ENCODE results near the gene CACUL1. TPM values are rescaled to one million over a fixed set of nuclear protein-coding genes. Genes with fewer than 3 reads are reported as not detected.

Gene CACUL1
- total RNA-seq, 1 experiment from 2014 or later: 38.5 TPM

DNA sequence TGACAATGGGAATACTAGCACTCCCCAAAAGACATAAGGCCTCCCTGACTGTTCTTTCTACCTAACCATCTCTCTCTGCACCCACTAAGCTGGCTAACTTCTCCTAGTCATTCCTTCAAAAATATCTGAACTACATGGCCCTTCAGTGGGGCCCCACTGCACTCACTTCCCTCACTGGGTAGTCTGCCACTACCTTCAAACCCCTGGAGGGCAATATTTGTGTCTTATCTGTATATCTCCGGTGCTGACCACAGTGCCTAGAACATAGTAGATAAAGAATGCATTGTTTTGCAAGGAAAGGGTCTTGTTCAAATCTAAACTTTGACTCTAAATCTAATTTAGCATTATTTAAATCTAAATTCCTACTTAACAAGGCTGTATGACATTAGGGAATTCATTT lies 44.3 kb downstream of the CACUL1 start:
- H3K4me2 ChIP-seq (ENCODE audit: insufficient read depth, insufficient read length, low read length): no peak overlapping the region
- no peak overlapping the region for H2BK20ac ChIP-seq (ENCODE audit: low read depth, low read length, poor library complexity, severe bottlenecking)
- H4K20me1 ChIP-seq (ENCODE audit: control insufficient read depth, insufficient read depth, insufficient read length): no peaks in the 10 kb centered on the region
- H2BK15ac ChIP-seq (ENCODE audit: low read depth, low read length): no peak overlapping the region
- H3K9me3 ChIP-seq (ENCODE audit: control insufficient read depth, low read depth, low read length): no peaks in the 10 kb centered on the region
- no peaks in the 10 kb centered on the region for H3K27me3 ChIP-seq (ENCODE audit: insufficient read depth, low read length)
- H4K8ac ChIP-seq (replicated peaks; ENCODE audit: insufficient read length, low read depth, low read length): no peak overlapping the region
- no peak overlapping the region for H2AK5ac ChIP-seq (ENCODE audit: insufficient read length, low read length)
- no peaks in the 10 kb centered on the region for H3K79me2 ChIP-seq (ENCODE audit: insufficient read depth, low read length)
- no peak overlapping the region for H3K4ac ChIP-seq (ENCODE audit: low read depth, low read length)
- Mint-ChIP-seq H3K4me3 (no peak overlapping the region), H3K36me3 (ENCODE audit: insufficient read depth in 1 of 3, low read depth in 3 of 3) (peaks cover 2 to 15% (median 12%) of the 10 kb centered on the region in 3 experiments; a peak in 6 of 7 replicates), H3K27ac (peak overlapping the region in 1 of 3 experiments; percentile 61; a peak in 1 of 7 replicates), H3K27me3 (ENCODE audit: low read depth) (no peaks in the 10 kb centered on the region), H3K4me1 (peaks cover 2 to 8% of the 10 kb centered on the region in 2 experiments; a peak in 2 of 4 replicates), H3K9me3 (no peaks in the 10 kb centered on the region)
- H3K79me1 ChIP-seq (ENCODE audit: insufficient read depth, low read depth, low read length, poor library complexity, severe bottlenecking): no peaks in the 10 kb centered on the region
- H3K23ac ChIP-seq (ENCODE audit: insufficient read length, low read depth, low read length): no peak overlapping the region
- H3K4me1 ChIP-seq (ENCODE audit: insufficient read depth, low read length): no peaks in the 10 kb centered on the region
- no peak overlapping the region for H4K5ac ChIP-seq (ENCODE audit: insufficient read length, low read depth, low read length)
- TF ChIP-seq, protein P1, sequence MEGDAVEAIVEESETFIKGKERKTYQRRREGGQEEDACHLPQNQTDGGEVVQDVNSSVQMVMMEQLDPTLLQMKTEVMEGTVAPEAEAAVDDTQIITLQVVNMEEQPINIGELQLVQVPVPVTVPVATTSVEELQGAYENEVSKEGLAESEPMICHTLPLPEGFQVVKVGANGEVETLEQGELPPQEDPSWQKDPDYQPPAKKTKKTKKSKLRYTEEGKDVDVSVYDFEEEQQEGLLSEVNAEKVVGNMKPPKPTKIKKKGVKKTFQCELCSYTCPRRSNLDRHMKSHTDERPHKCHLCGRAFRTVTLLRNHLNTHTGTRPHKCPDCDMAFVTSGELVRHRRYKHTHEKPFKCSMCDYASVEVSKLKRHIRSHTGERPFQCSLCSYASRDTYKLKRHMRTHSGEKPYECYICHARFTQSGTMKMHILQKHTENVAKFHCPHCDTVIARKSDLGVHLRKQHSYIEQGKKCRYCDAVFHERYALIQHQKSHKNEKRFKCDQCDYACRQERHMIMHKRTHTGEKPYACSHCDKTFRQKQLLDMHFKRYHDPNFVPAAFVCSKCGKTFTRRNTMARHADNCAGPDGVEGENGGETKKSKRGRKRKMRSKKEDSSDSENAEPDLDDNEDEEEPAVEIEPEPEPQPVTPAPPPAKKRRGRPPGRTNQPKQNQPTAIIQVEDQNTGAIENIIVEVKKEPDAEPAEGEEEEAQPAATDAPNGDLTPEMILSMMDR (conservative IDR thresholded peaks at IDR 0.05): no peak
- no peak overlapping the region for H3K27ac ChIP-seq (ENCODE audit: insufficient read length, low read depth, low read length)
- no peak overlapping the region for H4K91ac ChIP-seq (ENCODE audit: insufficient read length, low read depth, low read length)
- no peaks in the 10 kb centered on the region for H3K23me2 ChIP-seq (ENCODE audit: insufficient read length, low read depth, low read length, poor library complexity, severe bottlenecking)
- H2BK120ac ChIP-seq (ENCODE audit: low read depth, low read length, poor library complexity, severe bottlenecking): no peak overlapping the region
- H3T11ph ChIP-seq (ENCODE audit: low read length): no peak overlapping the region
- H2BK5ac ChIP-seq (ENCODE audit: insufficient read length, low read length): no peak overlapping the region
- H2AFZ ChIP-seq (ENCODE audit: low read length): no peak overlapping the region
- no peak overlapping the region for H3K9ac ChIP-seq (ENCODE audit: extremely low read depth, insufficient read length, low read length)
- H3K18ac ChIP-seq (ENCODE audit: insufficient read length, low read depth, low read length): no peak overlapping the region
- no peak overlapping the region for H3K14ac ChIP-seq (ENCODE audit: insufficient read depth, low read length)
- no CpG with 5 or more reads among the region's 1 CpG for WGBS (ENCODE audit: extremely low coverage, insufficient read length, low lambda C conversion rate)
- no peak overlapping the region for H3K56ac ChIP-seq (ENCODE audit: insufficient read length, low read depth, low read length)
- DNase-seq: no peak
- H2BK12ac ChIP-seq (ENCODE audit: insufficient read length, low read depth, low read length): no peak overlapping the region

Measured in H9 (cell line).